Vagina (tissue), 2 donors: Measurements from ENCODE around the gene KRT23. TPM values are rescaled to one million over a fixed set of nuclear protein-coding genes. Genes with fewer than 3 reads are reported as not detected.
A peak's percentile ranks its signal among the peaks of the same experiment; 100 is the strongest.

Source experiments
- DNase-seq, 2 donors: peaks; one replicate each; pipeline ENCODE4 v3.0.0-alpha.2; 2017; ENCODE audit errors: extremely low spot score in 2 of 2
- H3K27ac ChIP-seq: fragments of 200-600 bp; sonication (generic); one replicate; pipeline ENCODE4 v1.5.1; 2019
- H3K27me3 ChIP-seq: fragments of 200-600 bp; sonication (generic); one replicate; pipeline ENCODE4 v1.5.1; 2019
- H3K36me3 ChIP-seq, 2 donors: fragments of 200-600 bp; sonication (generic); one replicate each; pipeline ENCODE4 v1.5.1; 2017 to 2019
- H3K4me1 ChIP-seq: fragments of 200-600 bp; sonication (generic); one replicate; pipeline ENCODE4 v1.5.1; 2019
- H3K4me3 ChIP-seq, 2 donors: fragments of 200-600 bp; sonication (generic); 1 replicate in 1 of 2; 2 replicates in 1 of 2; pipeline ENCODE4 v1.5.1; 2016 to 2019
- H3K9me3 ChIP-seq: fragments of 200-600 bp; sonication (generic); one replicate; pipeline ENCODE4 v1.5.1; 2019
- POLR2A ChIP-seq, 2 donors: fragments of 450-650 bp; IDR thresholded peaks; one replicate each; pipeline ENCODE4 v1.6.1; 2017; ENCODE audit warnings: antibody characterized with exemption in 2 of 2, mild to moderate bottlenecking in 2 of 2, moderate library complexity in 2 of 2
- POLR2AphosphoS5 ChIP-seq, 2 donors: sonication (generic); formaldehyde crosslinking; IDR thresholded peaks; one replicate each; pipeline ENCODE4 v1.9.0; 2017; ENCODE audit warnings: antibody characterized with exemption in 2 of 2, mild to moderate bottlenecking in 2 of 2, low read depth in 1 of 2; ENCODE audit not compliant: insufficient read depth in 1 of 2
- intact Hi-C: fragments of 100-400 bp; cut with DNase I; formaldehyde crosslinking; loops from one replicate; pipeline ENCODE4 v1.15.1; 2023
- total RNA-seq: library from RNA; depleted of rRNA; stranded (reverse); fragments of >200 nt; gene quantifications from one replicate; pipeline ENCODE4 v1.2.3, GENCODE V29; 2016
- TF ChIP-seq, protein P1 (sequence below), 3 experiments: fragments of 450-650 bp in 2 of 3; fragments of 200-600 bp in 1 of 3; sonication (generic) in 1 of 3; IDR thresholded peaks; one replicate each; pipeline ENCODE4 v1.5.1; 2017 to 2019; ENCODE audit warnings: antibody characterized with exemption in 3 of 3, mild to moderate bottlenecking in 2 of 3, moderate library complexity in 2 of 3

KRT23 gene
- total RNA-seq, 1 donor from 2014 or later: 0.98 TPM

DNA sequence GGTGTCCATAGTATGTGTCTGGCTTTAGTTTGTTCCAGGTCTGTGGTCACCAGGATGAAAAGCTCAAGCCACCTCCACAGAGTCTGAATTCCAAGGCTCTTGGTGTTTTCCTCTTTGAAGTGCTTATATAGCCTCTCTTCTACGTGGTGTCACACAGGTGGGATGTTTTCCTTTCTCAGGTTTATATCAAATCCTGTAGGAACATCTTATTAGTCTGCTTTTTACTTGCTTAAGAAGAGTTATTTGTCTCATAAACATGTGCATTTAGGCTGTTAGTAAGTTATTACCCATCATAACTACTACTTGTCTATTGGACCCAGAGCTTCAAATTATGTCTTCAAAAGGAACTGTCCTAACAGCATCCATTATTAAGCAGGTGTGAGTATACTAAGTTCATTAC is 29.4 kb upstream of the KRT23 start, which contains the start of gene KRT39:
Gene KRT39, minus strand, starts transcription at position 101 of the 400 bp plus-strand sequence. Its CDS starts 92 bp downstream, at position 9.
- H3K4me3 ChIP-seq: no peak within 1 kb of the TSS
- no peak for TF ChIP-seq POLR2A (IDR thresholded peaks at IDR 0.05)
- TF ChIP-seq, protein P1, sequence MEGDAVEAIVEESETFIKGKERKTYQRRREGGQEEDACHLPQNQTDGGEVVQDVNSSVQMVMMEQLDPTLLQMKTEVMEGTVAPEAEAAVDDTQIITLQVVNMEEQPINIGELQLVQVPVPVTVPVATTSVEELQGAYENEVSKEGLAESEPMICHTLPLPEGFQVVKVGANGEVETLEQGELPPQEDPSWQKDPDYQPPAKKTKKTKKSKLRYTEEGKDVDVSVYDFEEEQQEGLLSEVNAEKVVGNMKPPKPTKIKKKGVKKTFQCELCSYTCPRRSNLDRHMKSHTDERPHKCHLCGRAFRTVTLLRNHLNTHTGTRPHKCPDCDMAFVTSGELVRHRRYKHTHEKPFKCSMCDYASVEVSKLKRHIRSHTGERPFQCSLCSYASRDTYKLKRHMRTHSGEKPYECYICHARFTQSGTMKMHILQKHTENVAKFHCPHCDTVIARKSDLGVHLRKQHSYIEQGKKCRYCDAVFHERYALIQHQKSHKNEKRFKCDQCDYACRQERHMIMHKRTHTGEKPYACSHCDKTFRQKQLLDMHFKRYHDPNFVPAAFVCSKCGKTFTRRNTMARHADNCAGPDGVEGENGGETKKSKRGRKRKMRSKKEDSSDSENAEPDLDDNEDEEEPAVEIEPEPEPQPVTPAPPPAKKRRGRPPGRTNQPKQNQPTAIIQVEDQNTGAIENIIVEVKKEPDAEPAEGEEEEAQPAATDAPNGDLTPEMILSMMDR (IDR thresholded peaks at IDR 0.05): no peak
- TF ChIP-seq POLR2AphosphoS5 (IDR thresholded peaks at IDR 0.05; ENCODE audit: insufficient read depth in 1 of 2, low read depth in 1 of 2): no peak
- H3K4me1 ChIP-seq: peaks cover 5% of the 10 kb centered on the region
- H3K36me3 ChIP-seq: no peaks in the 10 kb centered on the region
- no peak within 1 kb of the TSS for H3K27ac ChIP-seq
- no peaks in the 10 kb centered on the region for H3K9me3 ChIP-seq
- DNase-seq: no peak
- intact Hi-C loops: no loop called here
- no peaks in the 10 kb centered on the region for H3K27me3 ChIP-seq

DNA sequence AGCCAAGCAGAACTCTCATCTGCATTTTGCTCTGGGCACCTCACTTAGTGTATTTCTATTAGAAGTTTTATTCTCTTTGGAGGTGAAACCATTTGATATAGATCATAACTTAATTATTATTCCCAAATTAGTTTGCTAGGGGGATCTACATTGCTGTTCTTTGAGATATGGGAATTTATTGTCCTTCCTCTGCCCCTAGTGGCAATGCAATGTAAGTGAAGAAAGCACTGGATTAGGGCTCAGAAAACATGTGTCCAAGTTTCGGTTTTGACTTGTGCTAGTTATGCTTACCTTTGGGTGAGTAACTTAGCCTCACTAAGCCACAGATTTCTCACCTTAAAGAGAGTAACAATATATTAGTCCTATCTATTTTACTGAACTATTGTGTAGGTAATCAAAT is 26.4 kb upstream of the KRT23 start:
- no peak overlapping the region for H3K4me3 ChIP-seq
- TF ChIP-seq POLR2AphosphoS5 (IDR thresholded peaks at IDR 0.05; ENCODE audit: insufficient read depth in 1 of 2, low read depth in 1 of 2) (peak in 1 of 2 donors; percentile 52), POLR2A (IDR thresholded peaks at IDR 0.05) (no peak)
- TF ChIP-seq, protein P1 (IDR thresholded peaks at IDR 0.05): peak in 1 of 3 experiments; percentile 28
- H3K27me3 ChIP-seq: no peaks in the 10 kb centered on the region
- no peak for DNase-seq
- H3K36me3 ChIP-seq: no peaks in the 10 kb centered on the region
- H3K9me3 ChIP-seq: no peaks in the 10 kb centered on the region
- H3K4me1 ChIP-seq: peaks cover 26% of the 10 kb centered on the region
- intact Hi-C loops: no loop called here
- H3K27ac ChIP-seq: no peak overlapping the region

DNA sequence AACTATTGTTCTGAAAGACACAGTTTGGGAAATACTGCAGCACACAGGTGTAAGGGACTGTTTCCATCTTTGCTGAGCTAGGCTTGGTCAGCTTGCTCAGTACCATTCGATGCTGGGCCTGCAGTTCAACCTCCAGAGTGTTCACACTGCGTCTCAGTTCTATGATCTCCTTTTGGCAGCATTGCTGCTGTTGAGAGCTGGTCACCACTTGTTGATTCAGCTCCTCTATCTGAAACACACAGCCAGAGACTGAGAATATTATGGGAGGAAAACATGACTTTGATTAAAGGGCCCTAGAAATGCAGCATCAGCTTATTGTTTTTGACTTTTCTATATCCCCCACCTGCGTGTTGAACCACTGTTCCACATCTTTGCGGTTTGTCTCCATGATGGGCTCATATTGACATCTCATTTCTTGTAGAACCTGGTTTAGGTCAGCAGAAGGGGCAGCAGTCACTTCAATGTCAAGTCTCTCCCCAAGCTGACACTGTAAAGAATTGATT is 24.7 kb upstream of the KRT23 start:
- no peak overlapping the region for H3K4me3 ChIP-seq
- no peak for DNase-seq
- peaks cover 41% of the 10 kb centered on the region for H3K4me1 ChIP-seq
- no peaks in the 10 kb centered on the region for H3K9me3 ChIP-seq
- H3K27ac ChIP-seq: peak overlapping the region; percentile 58
- no peaks in the 10 kb centered on the region for H3K36me3 ChIP-seq
- TF ChIP-seq POLR2A (IDR thresholded peaks at IDR 0.05): no peak
- TF ChIP-seq, protein P1 (IDR thresholded peaks at IDR 0.05): no peak
- TF ChIP-seq POLR2AphosphoS5 (IDR thresholded peaks at IDR 0.05; ENCODE audit: insufficient read depth in 1 of 2, low read depth in 1 of 2): no peak
- intact Hi-C loops: no loop called here
- H3K27me3 ChIP-seq: no peaks in the 10 kb centered on the region

DNA sequence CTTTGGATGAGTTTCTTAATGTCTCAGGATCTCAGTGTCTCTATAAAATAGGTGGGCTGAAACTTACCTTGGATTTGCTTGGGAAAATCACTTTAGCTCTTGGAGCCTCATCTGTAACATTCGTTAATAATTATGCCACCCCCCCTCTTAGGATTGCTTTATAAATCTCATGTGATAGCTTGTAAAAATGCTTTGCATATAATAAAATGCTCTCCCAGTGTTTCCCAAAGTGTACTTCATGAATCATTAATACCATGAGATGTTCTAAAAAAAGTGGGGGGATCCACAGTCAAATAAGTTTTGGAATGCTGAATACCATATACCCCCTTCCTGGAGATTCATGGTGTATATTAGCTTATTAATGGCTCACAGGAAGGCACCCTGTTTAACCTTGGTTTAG is 24.1 kb upstream of the KRT23 start:
- H3K9me3 ChIP-seq: no peaks in the 10 kb centered on the region
- no peaks in the 10 kb centered on the region for H3K36me3 ChIP-seq
- no peaks in the 10 kb centered on the region for H3K27me3 ChIP-seq
- TF ChIP-seq POLR2AphosphoS5 (IDR thresholded peaks at IDR 0.05; ENCODE audit: insufficient read depth in 1 of 2, low read depth in 1 of 2) (peak in 1 of 2 donors; percentile 7), POLR2A (IDR thresholded peaks at IDR 0.05) (no peak)
- H3K4me1 ChIP-seq: peaks cover 46% of the 10 kb centered on the region
- intact Hi-C loops: no loop called here
- H3K27ac ChIP-seq: peak overlapping the region; percentile 58
- DNase-seq: no peak
- H3K4me3 ChIP-seq: no peak overlapping the region

DNA sequence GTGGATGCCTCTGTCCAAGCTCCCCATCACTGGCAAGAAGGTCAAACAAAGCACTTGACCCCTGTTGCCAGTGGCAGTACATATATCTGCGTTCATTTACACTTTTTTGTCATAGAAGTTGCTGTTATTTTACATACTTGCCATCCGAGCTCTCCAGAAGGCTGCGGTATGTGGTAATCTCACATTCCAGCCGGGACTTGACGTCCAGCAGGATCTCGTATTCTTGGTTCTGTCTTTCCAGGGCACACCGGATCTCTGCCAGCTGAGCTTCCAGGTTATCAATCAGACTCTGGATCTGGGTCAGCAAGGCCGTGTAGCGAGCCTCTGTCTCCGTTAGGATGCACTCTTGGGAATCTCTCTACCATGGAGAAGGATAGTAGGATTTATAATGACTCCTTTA is 22.7 kb upstream of the KRT23 start:
- DNase-seq: no peak
- peak overlapping the region; percentile 65 for H3K27ac ChIP-seq
- intact Hi-C loops: no loop called here
- H3K27me3 ChIP-seq: no peaks in the 10 kb centered on the region
- TF ChIP-seq, protein P1 (IDR thresholded peaks at IDR 0.05): no peak
- no peak for TF ChIP-seq POLR2AphosphoS5 (IDR thresholded peaks at IDR 0.05; ENCODE audit: insufficient read depth in 1 of 2, low read depth in 1 of 2)
- no peak for TF ChIP-seq POLR2A (IDR thresholded peaks at IDR 0.05)
- no peaks in the 10 kb centered on the region for H3K9me3 ChIP-seq
- no peaks in the 10 kb centered on the region for H3K36me3 ChIP-seq
- no peak overlapping the region for H3K4me3 ChIP-seq
- H3K4me1 ChIP-seq: peaks cover 53% of the 10 kb centered on the region
